Gastrocnemius medialis (tissue), 4 donors: Measurements from ENCODE around the gene ZCCHC9. TPM values are rescaled to one million over a fixed set of nuclear protein-coding genes. Genes with fewer than 3 reads are reported as not detected.

Source experiments
- ATAC-seq, 2 donors: fragments of 150-250 bp; one replicate each; pipeline ENCODE4 v1.9.1; 2016
- DNase-seq, 2 donors: peaks; one replicate each; pipeline ENCODE4 v3.0.0-alpha.2; 2019
- H3K27ac ChIP-seq, 4 donors: fragments of 200-600 bp; sonication (generic); 1 replicate in 1 of 4; 2 replicates in 3 of 4; pipeline ENCODE4 v1.5.1; 2016 to 2018; ENCODE audit warnings: mild to moderate bottlenecking in 2 of 4, moderate library complexity in 1 of 4
- H3K27me3 ChIP-seq, 3 donors: fragments of 200-600 bp; sonication (generic) in 2 of 3; 1 replicate in 1 of 3; 2 replicates in 2 of 3; pipeline versions ENCODE4 v1.5.1 to v1.6.0; 2016 to 2019; ENCODE audit warnings: mild to moderate bottlenecking in 1 of 3, moderate library complexity in 1 of 3
- H3K36me3 ChIP-seq, 2 donors: fragments of 200-600 bp; sonication (generic) in 1 of 2; one replicate each; pipeline ENCODE4 v1.5.1; 2017 to 2018
- H3K4me1 ChIP-seq, 2 donors: fragments of 200-600 bp; sonication (generic) in 1 of 2; one replicate each; pipeline ENCODE4 v1.5.1; 2016 to 2017; ENCODE audit warnings: mild to moderate bottlenecking in 2 of 2
- H3K4me3 ChIP-seq, 4 donors: fragments of 200-600 bp; sonication (generic) in 3 of 4; 1 replicate in 1 of 4; 2 replicates in 3 of 4; pipeline ENCODE4 v1.5.1; 2016 to 2019; ENCODE audit warnings: mild to moderate bottlenecking in 2 of 4
- H3K9me3 ChIP-seq, 3 donors: fragments of 200-600 bp; sonication (generic) in 2 of 3; 1 replicate in 1 of 3; 2 replicates in 2 of 3; pipeline ENCODE4 v1.5.1; 2016 to 2019
- POLR2A ChIP-seq, 2 donors: fragments of 450-650 bp; IDR thresholded peaks; one replicate each; pipeline ENCODE4 v1.6.1; 2017; ENCODE audit warnings: antibody characterized with exemption in 2 of 2, mild to moderate bottlenecking in 2 of 2, moderate library complexity in 2 of 2
- in situ Hi-C, 4 donors: fragments of 200-750 bp; cut with MboI; loops; one replicate each; pipeline versions ENCODE4 v1.15.0 to v1.8.0; 2017; ENCODE audit warnings: low sequenced_read_pairs in 4 of 4
- intact Hi-C: fragments of 100-400 bp; cut with DNase I; formaldehyde crosslinking; loops from one replicate; pipeline ENCODE4 v1.15.1; 2023; ENCODE audit warnings: low total_unique reads
- total RNA-seq, 4 donors: library from RNA; depleted of rRNA; stranded (reverse); fragments of >200 nt; gene quantifications; one replicate each; pipeline versions ENCODE4 v1.1.0 to v1.2.3, GENCODE V29; 2016
- TF ChIP-seq, protein P1 (sequence below), 5 experiments: fragments of 450-650 bp in 3 of 5; fragments of 200-600 bp in 2 of 5; sonication (generic) in 2 of 5; IDR thresholded peaks in 4 of 5; conservative IDR thresholded peaks in 1 of 5; 1 replicate in 4 of 5; 2 replicates in 1 of 5; pipeline ENCODE4 v1.5.1; 2016 to 2019; ENCODE audit warnings: antibody characterized with exemption in 5 of 5, mild to moderate bottlenecking in 3 of 5, moderate library complexity in 3 of 5

ZCCHC9 gene
- total RNA-seq, 4 donors from 2014 or later = 8.0 to 15.7 (median 12.3) TPM

DNA sequence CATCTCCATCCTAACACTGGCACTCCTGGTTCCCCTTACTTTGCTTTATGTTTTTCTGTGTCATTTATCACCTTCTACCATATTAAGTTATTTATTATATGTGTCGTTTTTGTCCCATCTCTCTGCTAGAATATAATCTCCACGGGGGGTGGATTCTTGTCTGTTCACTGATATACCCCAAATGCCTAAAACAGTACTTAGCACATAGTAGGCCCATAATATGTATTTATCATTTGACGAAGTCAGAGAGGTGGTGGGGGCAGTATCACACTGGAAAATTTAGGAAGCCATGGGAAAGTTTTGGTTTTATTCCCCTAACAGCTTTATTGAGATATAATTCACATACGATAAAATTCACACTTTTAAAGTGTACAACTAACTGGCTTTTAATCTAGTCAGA lies 14.4 kb downstream of the ZCCHC9 start:
- Histone ChIP-seq H3K27me3 (no peaks in the 10 kb centered on the region), H3K27ac (no peak overlapping the region), H3K4me1 (no peaks in the 10 kb centered on the region), H3K9me3 (no peaks in the 10 kb centered on the region), H3K4me3 (no peak overlapping the region), H3K36me3 (peaks cover 0 to 23% of the 10 kb centered on the region in 2 donors)
- DNase-seq = no peak
- TF ChIP-seq, protein P1, sequence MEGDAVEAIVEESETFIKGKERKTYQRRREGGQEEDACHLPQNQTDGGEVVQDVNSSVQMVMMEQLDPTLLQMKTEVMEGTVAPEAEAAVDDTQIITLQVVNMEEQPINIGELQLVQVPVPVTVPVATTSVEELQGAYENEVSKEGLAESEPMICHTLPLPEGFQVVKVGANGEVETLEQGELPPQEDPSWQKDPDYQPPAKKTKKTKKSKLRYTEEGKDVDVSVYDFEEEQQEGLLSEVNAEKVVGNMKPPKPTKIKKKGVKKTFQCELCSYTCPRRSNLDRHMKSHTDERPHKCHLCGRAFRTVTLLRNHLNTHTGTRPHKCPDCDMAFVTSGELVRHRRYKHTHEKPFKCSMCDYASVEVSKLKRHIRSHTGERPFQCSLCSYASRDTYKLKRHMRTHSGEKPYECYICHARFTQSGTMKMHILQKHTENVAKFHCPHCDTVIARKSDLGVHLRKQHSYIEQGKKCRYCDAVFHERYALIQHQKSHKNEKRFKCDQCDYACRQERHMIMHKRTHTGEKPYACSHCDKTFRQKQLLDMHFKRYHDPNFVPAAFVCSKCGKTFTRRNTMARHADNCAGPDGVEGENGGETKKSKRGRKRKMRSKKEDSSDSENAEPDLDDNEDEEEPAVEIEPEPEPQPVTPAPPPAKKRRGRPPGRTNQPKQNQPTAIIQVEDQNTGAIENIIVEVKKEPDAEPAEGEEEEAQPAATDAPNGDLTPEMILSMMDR (IDR thresholded peaks at IDR 0.05 in 4 of 5, conservative IDR thresholded peaks at IDR 0.05 in 1 of 5) = no peak
- TF ChIP-seq POLR2A (IDR thresholded peaks at IDR 0.05) = no peak
- in situ Hi-C loops (no loop called here), intact Hi-C loops (no loop called here)
- ATAC-seq = no peak

DNA sequence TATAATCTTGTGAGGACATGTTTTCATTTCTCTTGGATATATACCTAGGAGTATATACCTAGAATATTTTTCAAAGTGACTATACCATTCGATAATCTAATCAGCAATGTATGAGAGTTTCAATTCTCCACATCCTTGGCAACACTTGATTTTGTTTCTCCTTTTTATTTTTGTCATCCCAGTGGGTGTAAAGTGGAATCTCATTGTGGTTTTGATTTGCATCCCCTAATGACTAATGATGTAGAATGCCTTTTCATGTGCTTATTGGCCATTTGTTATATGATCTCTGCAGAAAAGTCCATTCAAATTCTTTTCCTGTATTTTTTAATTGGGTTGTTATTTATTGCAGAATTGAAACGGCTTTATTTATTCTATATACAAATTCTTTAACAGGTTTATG lies 15.2 kb downstream of the ZCCHC9 start:
- in situ Hi-C loops (no loop called here), intact Hi-C loops (no loop called here)
- Histone ChIP-seq H3K9me3 (no peaks in the 10 kb centered on the region), H3K4me1 (no peaks in the 10 kb centered on the region), H3K4me3 (no peak overlapping the region), H3K27me3 (no peaks in the 10 kb centered on the region), H3K27ac (no peak overlapping the region), H3K36me3 (peaks cover 0 to 15% of the 10 kb centered on the region in 2 donors)
- DNase-seq (no peak), ATAC-seq (no peak)
- TF ChIP-seq, protein P1 (IDR thresholded peaks at IDR 0.05 in 4 of 5, conservative IDR thresholded peaks at IDR 0.05 in 1 of 5) = no peak

DNA sequence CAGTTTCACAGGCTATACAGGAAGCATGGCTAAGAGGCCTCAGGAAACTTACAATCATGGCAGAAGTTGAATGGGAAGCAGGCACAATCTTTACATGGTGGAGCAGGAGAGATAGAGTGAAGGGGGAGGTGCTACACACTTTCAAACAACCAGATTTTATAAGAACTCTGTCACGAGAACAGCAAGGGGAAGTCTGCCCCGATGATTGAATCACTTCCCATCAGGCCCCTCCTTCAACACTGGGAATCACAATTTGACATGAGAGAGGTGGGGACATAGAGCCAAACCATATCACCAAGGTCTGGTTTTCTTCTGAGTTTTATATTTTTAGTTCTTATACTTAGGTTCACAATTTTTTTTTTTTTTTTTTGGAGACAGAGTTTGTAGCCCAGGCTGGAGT lies 16.1 kb downstream of the ZCCHC9 start:
- ATAC-seq (no peak), DNase-seq (no peak)
- in situ Hi-C loops (no loop called here), intact Hi-C loops (no loop called here)
- no peaks in the 10 kb centered on the region for H3K27me3 ChIP-seq
- peaks cover 0 to 6% of the 10 kb centered on the region in 2 donors for H3K36me3 ChIP-seq
- H3K4me1 ChIP-seq = no peaks in the 10 kb centered on the region
- no peaks in the 10 kb centered on the region for H3K9me3 ChIP-seq
- no peak overlapping the region for H3K4me3 ChIP-seq
- no peak overlapping the region for H3K27ac ChIP-seq
- no peak for TF ChIP-seq POLR2A (IDR thresholded peaks at IDR 0.05)
- TF ChIP-seq, protein P1 (IDR thresholded peaks at IDR 0.05 in 4 of 5, conservative IDR thresholded peaks at IDR 0.05 in 1 of 5) = no peak

GRCh38 chr5:81326554-81326953 lies 25.2 kb downstream of the ZCCHC9 start:
- Histone ChIP-seq H3K27ac (no peak overlapping the region), H3K4me1 (no peaks in the 10 kb centered on the region), H3K36me3 (no peaks in the 10 kb centered on the region), H3K27me3 (no peaks in the 10 kb centered on the region), H3K4me3 (no peak overlapping the region), H3K9me3 (no peaks in the 10 kb centered on the region)
- TF ChIP-seq POLR2A (IDR thresholded peaks at IDR 0.05) = no peak
- TF ChIP-seq, protein P1 (IDR thresholded peaks at IDR 0.05 in 4 of 5, conservative IDR thresholded peaks at IDR 0.05 in 1 of 5) = no peak
- intact Hi-C loops (no loop called here), in situ Hi-C loops (no loop called here)
- ATAC-seq (no peak), DNase-seq (no peak)

DNA sequence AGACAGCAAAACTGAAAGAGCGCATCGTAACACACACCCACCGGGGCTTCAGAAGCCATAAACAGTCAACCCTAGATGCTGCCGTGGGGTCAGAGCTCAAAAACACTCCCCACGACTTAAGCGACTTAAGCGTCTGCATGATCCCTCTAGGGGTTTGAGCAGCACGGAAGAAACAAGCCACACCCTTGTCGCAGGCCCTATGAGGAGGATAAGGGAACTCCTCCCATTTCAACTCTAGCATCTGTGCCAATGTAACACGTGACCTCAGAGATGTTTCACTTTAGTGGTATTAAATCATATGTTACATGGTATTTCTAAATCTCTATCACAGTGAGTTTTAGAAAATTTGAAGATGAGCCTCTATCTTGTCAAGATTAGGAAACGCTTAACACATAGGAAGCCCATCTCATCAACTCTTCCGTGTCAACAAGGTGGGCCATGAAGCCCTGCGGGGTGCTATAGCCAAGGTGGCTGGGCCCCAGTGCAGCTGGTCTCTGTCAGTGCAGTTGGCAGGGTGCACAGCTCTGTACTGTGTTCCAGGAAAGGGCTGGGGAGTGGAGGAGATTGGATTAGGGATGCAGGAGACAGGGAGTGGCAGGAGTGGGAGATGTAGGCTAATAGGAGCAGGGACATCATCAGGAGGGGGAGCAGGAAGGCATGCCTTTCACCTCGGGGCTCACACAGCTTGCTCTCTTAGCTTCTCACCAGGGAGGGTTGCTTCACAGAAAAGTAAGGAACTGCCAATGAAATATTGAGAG lies 33.1 kb downstream of the ZCCHC9 start:
- in situ Hi-C loops = no loop called here
- ATAC-seq (no peak), DNase-seq (no peak)
- H3K36me3 ChIP-seq = no peaks in the 10 kb centered on the region
- intact Hi-C loops = no loop called here
- no peak overlapping the region for H3K27ac ChIP-seq
- no peak overlapping the region for H3K4me3 ChIP-seq
- H3K4me1 ChIP-seq = no peaks in the 10 kb centered on the region
- H3K9me3 ChIP-seq = no peaks in the 10 kb centered on the region
- no peaks in the 10 kb centered on the region for H3K27me3 ChIP-seq
- TF ChIP-seq POLR2A (IDR thresholded peaks at IDR 0.05) = no peak
- TF ChIP-seq, protein P1 (IDR thresholded peaks at IDR 0.05 in 4 of 5, conservative IDR thresholded peaks at IDR 0.05 in 1 of 5) = no peak
